ENCODE data around the gene TSPAN32.

The TSPAN32 gene

DNA sequence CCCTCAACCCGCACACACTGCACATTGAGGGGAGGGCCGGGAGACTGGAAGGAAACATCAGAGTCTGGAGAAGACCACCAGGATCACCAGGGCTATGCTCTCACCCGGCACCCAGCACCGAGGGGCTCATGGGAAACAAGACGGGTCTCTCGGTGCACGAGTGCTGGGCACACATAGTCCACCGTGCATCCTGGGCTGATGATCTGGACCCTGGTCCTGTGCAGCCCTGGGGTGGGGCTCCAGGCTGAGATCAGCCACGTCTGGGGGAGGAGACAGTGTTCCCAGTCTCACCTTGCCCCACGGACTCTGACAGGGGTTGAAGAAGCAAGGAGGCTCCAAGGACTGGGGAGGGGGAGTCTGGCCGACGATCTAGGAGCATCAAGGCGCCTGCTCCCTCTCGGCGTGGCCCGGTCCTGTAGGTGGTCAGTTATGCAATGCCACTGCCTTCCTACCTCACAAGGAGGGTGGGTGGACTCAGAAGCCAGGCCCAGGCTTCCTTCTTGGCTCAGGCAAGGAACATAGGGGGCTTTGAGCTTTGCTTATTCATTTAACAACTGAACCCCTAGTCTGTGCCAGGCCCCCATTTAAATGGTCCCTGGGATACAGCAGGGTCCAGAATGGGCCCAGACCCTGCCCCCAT is 63.9 kb downstream of the TSPAN32 start:
- DNase-seq (ENCODE audit: low read depth, low spot score): no peak

DNA sequence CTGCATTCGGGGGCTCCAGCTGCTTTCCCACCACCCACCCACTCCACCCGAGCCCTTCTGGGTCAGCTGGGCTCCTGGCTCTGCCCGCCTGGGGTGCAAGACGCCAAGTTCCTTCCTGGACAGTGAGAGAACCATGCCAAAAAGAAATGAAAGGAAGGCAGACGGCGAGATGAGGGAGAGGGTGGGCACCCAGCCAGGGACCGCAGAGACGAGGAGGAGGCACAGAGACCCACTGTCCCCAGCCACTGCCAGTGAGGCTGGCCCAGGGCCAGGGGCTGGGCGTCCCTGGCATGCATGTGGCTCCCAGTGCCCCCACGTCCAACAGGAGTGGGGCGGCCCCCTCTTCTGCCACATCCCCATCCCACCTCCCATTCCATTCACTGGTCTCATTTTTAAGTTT is 64.5 kb downstream of the TSPAN32 start:
- DNase-seq (ENCODE audit: low read depth, low spot score): no peak

DNA sequence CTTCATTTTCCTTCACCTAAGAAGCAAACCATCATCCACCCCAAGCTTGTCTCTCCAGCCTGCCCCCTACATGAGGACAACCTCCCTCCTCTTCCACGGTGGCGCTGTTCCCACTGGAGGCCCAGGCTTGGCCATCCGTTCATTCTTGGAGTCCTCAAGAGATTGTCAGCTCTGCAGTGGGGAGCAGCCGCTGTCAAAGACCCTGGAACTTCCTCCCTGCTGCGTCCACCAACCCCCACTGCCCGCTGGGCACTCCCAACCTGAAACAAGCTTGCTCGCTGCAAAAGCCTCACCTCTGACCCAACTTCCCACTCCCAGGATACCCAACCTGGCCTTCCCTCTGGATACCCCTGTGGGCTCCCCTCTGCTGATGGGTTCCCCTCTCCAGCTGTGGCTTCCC is 64.9 kb downstream of the TSPAN32 start:
- DNase-seq (ENCODE audit: low read depth, low spot score): no peak

- no peak for DNase-seq (ENCODE audit: low read depth, low spot score)
These were observed 65.7 kb downstream of the TSPAN32 start for GRCh38 chr11:2367266-2368160.

Measured in smooth muscle cell of the brain vasculature (primary cell).